Stimulated activated CD4-positive, alpha-beta T cell treated with anti-CD3 and anti-CD28 coated beads, Interleukin-15, amount 100 ng/mL, for 48 hours (primary cell): ENCODE results near the gene SPATA25.
"Not testable (repeated sequence)": the region's sequence is repeated elsewhere in the genome, so short reads cannot be mapped to it uniquely, and the experiment has no call there.

Experiments
- DNase-seq, 2 donors: peaks; one replicate each; pipeline ENCODE4 v3.0.0-alpha.2; 2020; ENCODE audit warnings: low read depth in 2 of 2

The SPATA25 gene

DNA sequence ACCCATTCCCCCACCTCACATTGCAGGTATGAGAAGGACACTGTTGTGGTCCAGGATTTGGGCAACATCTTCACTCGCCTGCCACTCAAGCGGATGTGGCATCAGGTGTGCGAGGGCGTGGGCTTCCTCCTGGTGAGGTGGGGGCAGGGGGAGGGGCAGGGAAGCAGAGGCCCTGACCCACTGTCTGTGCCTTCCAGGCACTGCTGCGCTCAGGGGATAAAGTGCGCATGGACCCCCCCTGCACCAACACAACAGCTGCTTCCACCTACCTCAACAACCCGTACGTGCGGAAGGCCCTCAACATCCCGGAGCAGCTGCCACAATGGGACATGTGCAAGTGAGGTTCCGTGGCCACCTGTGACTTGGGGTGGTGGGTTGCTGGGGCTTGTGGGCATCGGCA, 7.4 kb upstream of the SPATA25 start:
- no peak for DNase-seq

DNA sequence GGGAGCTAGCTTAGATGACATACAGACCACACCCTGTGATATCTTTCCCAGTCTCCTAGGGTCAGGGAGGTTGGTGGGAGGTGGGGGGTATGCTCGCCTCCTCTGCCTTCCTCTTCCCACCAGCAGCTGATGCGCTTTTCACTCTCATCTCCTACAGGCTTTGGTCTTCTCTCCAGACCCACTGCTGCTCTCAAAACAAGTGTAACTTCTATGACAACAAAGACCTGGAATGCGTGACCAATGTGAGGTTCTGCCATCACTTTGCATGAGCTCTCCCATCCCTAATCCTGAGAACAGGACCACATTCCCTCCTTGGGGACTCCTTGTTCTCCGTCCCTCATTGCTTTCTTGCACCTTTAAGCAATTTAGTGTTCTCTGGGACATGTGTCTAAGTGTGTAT, 6.4 kb upstream of the SPATA25 start:
- no peak for DNase-seq

DNA sequence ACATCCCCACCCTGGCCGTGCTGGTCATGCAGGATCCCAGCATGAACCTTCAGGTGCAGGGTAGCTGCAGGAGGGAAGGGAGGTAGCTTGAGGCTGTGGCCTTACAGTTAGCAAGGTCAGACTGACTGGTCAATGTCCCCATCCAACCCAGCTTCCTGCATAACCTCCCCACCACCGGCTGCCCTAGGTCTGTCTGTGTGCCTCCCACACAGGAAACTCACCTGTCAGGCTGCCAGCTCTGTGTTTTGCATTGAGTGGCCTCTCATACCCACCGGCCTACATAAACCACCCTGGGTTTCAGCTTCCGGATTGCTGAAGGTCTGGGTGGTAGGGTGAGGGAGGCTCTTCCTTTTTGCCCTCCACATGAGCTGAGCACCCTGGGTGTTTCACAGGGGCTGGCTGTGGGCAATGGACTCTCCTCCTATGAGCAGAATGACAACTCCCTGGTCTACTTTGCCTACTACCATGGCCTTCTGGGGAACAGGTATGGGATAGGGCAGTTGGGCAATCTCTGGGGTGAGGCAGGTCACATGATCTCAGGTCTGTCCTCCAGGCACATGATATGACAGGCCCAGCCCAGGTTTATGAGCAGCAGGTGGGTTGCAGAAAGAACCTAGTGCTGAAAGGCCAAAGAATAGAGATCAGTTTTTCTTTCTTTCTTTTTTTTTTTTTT, 5.5 kb upstream of the SPATA25 start:
- DNase-seq: no peak

- no peak for DNase-seq
Measured at GRCh38 chr20:45892049-45892825, 4.8 kb upstream of the SPATA25 start.

GRCh38 chr20:45890985-45891983, 3.9 kb upstream of the SPATA25 start, which contains the start of the genes CTSA and NEURL2:
TSS of gene CTSA (plus strand) at chr20:45891335. CDS start at chr20:45891569, 234 bp downstream.
TSS of gene NEURL2 (minus strand) at chr20:45891208. CDS start at chr20:45890991, 217 bp downstream.
- DNase-seq: peak; percentile 77 to 83

DNA sequence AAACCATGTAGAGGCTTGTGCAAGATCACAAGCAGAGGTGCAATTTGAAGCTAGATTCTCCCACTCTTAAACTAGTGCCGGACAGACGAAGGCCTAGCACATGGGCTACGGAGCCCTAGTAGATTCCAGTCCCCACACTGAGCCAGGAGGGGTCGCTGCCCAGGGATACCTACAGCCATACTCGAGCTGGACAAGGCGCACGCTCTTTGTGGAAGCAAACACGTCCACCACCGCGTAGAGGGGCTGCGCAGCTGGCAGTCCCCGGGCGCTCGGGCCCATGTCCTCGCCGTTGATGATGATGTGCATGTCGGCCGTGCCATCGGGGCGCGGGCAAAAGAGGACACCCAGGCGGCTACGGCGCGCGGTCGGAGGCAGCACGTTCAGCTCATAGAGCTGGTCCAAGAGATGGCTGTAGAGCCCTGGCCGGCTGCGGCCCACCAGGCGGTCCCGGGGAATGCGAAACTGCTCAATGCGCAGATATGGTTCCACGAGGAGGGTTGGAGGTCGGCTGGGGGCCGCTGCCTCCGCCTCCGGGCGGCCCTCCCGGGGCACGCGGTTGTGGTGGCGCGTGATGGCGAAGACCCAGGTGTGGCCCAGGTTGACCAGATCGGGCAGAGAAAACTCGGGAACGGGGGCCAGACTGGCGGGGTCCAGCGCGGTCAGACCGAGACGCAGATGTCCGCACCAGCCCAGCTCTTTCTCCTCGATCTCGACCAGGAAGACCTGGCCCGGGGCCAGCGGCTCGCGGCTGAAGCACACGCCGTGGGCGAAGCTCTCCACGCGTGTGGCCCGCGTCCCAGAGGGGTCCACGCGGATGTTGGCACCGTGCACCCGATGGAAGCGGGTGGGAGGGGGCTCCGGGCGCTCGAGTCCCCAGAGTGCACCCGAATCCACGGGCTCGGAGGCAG, 2.9 kb upstream of the SPATA25 start:
- peak in 1 of 2 donors; percentile 41 for DNase-seq

- no peak for DNase-seq
Measured at GRCh38 chr20:45888681-45889080, 1.3 kb upstream of the SPATA25 start.

- no peak for DNase-seq
Measured at GRCh38 chr20:45886590-45887345, 654 bp downstream of the SPATA25 start.

GRCh38 chr20:45883100-45883469, 4.3 kb downstream of the SPATA25 start:
- DNase-seq: no peak

- DNase-seq: no peak
Measured at GRCh38 chr20:45882469-45883099, 4.8 kb downstream of the SPATA25 start.

GRCh38 chr20:45880988-45881788, 6.2 kb downstream of the SPATA25 start, which contains the start of gene ZSWIM1:
TSS of gene ZSWIM1 (plus strand) at chr20:45881227. CDS start at chr20:45882593, 1,366 bp downstream.
- DNase-seq: peak; percentile 96 to 98

GRCh38 chr20:45878076-45878761, 9.2 kb downstream of the SPATA25 start:
- no peak for DNase-seq

- DNase-seq: no peak
Measured at GRCh38 chr20:45874576-45874975, 12.8 kb downstream of the SPATA25 start.

GRCh38 chr20:45874104-45874481, 13.3 kb downstream of the SPATA25 start:
- DNase-seq: not testable (repeated sequence)

DNA sequence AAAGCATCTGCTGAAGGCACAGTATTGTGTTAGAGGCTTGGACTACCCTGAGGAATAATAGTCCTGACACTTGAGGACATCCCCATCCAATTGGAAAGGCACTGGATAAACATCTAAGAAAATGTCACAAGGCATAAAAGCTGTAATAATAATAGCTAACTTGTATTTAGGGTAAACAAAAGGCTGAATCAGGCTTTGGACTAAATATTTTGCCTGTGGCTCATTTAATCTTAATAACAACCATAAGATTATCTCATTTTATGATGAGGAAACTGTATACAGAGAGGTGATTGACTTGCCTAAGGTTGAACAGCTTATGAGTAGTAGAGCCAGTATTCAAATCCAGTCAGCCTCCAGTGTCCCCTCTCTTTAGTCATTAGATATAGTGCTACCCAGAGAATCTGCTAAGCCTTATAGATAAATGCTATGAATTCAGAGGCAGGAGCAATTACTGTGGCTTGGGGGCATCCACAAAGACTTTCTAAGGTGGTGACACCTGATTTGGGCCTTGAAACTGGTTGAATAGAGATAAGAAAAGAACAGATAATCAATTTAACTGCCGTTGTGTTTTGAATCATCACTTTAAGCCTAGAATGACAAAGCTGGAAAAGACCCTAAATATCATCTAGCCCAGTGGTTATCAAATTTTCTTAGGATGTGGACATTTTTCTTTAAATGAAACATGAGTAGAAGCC, 13.9 kb downstream of the SPATA25 start:
- DNase-seq: no peak

DNA sequence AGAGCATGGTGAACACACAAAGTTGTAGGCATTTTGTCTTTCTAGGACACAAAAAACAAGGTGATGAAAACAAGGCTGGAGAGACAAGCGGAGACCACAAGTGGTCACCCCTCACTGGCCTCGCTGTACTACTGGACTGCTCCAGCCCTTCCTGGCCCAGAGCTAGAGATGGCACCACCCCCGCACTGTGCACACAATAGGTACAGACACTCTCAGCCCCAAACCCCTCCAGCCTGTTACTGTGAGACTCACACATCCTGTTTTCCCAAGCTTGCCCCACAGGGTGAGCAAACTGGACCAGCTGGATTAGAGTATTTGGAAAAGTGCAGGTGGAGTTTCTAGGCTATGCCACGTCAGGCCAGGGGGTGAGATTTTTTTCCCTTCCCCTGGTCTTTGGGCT, 14.8 kb downstream of the SPATA25 start:
- DNase-seq: no peak

DNA sequence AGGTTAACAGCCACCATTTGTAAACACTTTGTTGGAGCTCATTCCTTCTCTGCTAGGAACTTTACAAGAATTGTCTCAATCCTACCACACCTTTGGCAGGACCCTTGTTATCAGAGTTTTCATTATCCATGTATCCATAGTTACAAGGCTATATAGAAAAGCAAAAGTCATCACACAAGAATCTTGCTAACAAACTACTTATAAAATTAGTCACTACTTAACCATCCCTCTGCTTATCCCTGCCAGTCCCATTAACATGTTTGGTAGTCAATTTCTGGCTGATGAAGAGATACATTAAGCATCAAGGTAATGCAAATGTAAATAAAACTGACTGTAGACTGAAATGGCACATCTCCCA, 19.6 kb downstream of the SPATA25 start:
- no peak for DNase-seq
